ENCODE data around the gene CDC20B. TPM values are rescaled to one million over a fixed set of nuclear protein-coding genes. Genes with fewer than 3 reads are reported as not detected.

The CDC20B gene
- polyA plus RNA-seq, 2 of the 4 experiments (the other 2 are of a cell fraction), result 0.05 TPM; not detected in 1

GRCh38 chr5:55136521-55136920 is 36.5 kb downstream of the CDC20B start:
- 28% methylated on average over 3 of the region's 3 CpGs for WGBS (ENCODE audit: missing lambda C conversion rate)
- POLR2A ChIA-PET, result no interaction called here
- H3K4me2 ChIP-seq, result no peak overlapping the region
- H3K4me3 ChIP-seq, result no peak overlapping the region
- no peak overlapping the region for H3K27ac ChIP-seq
- no peak for TF ChIP-seq FOSL2 (IDR thresholded peaks at IDR 0.05)
- no peak for TF ChIP-seq FOSL2 (CRISPR knock-in tag; IDR thresholded peaks at IDR 0.05)
- TF ChIP-seq EHMT2 (IDR thresholded peaks at IDR 0.05; ENCODE audit: low read depth), result no peak
- no peak for TF ChIP-seq RCOR1 (IDR thresholded peaks at IDR 0.05; ENCODE audit: low read depth, low read length)
- no peak for TF ChIP-seq RAD21 (conservative IDR thresholded peaks at IDR 0.05 in 1 of 2, IDR thresholded peaks at IDR 0.05 in 1 of 2)
- no peak for TF ChIP-seq MYC (IDR thresholded peaks at IDR 0.05; ENCODE audit: borderline replicate concordance, low read length)
- no peak for TF ChIP-seq GATA3 (IDR thresholded peaks at IDR 0.05; ENCODE audit: borderline replicate concordance)
- no peak for TF ChIP-seq TP53 (CRISPR knock-in tag; IDR thresholded peaks at IDR 0.05)
- no peak for TF ChIP-seq CBX2 (IDR thresholded peaks at IDR 0.05; ENCODE audit: borderline replicate concordance, low read depth)
- TF ChIP-seq BCL3 (IDR thresholded peaks at IDR 0.05), result no peak
- TF ChIP-seq CHD4 (IDR thresholded peaks at IDR 0.05; ENCODE audit: borderline replicate concordance), result no peak
- TF ChIP-seq NFE2L2 (conservative IDR thresholded peaks at IDR 0.05; ENCODE audit: low read length), result no peak
- TF ChIP-seq PBX3 (IDR thresholded peaks at IDR 0.05), result no peak
- TF ChIP-seq CBX8 (IDR thresholded peaks at IDR 0.05), result no peak
- TF ChIP-seq BHLHE40 (IDR thresholded peaks at IDR 0.05; ENCODE audit: low read depth, low read length), result no peak
- TF ChIP-seq NPAS2 (CRISPR knock-in tag; IDR thresholded peaks at IDR 0.05; ENCODE audit: borderline replicate concordance), result no peak
- TF ChIP-seq RNF2 (IDR thresholded peaks at IDR 0.05; ENCODE audit: borderline replicate concordance, low read depth), result no peak
- no peak for TF ChIP-seq KDM1A (IDR thresholded peaks at IDR 0.05; ENCODE audit: low read depth)
- TF ChIP-seq ATOH8 (CRISPR knock-in tag; IDR thresholded peaks at IDR 0.05; ENCODE audit: low read depth), result no peak
- TF ChIP-seq HDAC2 (IDR thresholded peaks at IDR 0.05), result no peak
- FAIRE-seq (no peak), ATAC-seq (no peak), DNase-seq (ENCODE audit: low read depth in 1 of 2, low spot score in 1 of 2) (no peak)
- H3K9me3 ChIP-seq, result no peaks in the 10 kb centered on the region
- H3K4me1 ChIP-seq, result no peaks in the 10 kb centered on the region
- CTCF ChIA-PET, result interaction anchor here (2.7 kb wide), 1 partner anchor 10 kb away, joined by 10 read pairs; no protein-coding TSS in a partner anchor

- H3K4me1 ChIP-seq, result no peaks in the 10 kb centered on the region
- H3K4me2 ChIP-seq, result no peak overlapping the region
- 26% methylated on average over 5 of the region's 5 CpGs for WGBS (ENCODE audit: missing lambda C conversion rate)
- ChIA-PET POLR2A (no interaction called here), CTCF (interaction anchor here (1.0 to 2.6 kb wide), 3 partner anchors 10 to 26 kb away, joined by 4 to 16 read pairs (median 4); partner anchors contain the start of gene GPX8)
- no peak overlapping the region for H3K27ac ChIP-seq
- H3K9me3 ChIP-seq, result no peaks in the 10 kb centered on the region
- DNase-seq (ENCODE audit: low read depth in 1 of 2, low spot score in 1 of 2) (no peak), ATAC-seq (no peak), FAIRE-seq (no peak)
- H3K4me3 ChIP-seq, result no peak overlapping the region
- TF ChIP-seq KDM5A (IDR thresholded peaks at IDR 0.05), result no peak
- no peak for TF ChIP-seq GATA3 (IDR thresholded peaks at IDR 0.05; ENCODE audit: borderline replicate concordance)
- TF ChIP-seq RAD21 (conservative IDR thresholded peaks at IDR 0.05 in 1 of 2, IDR thresholded peaks at IDR 0.05 in 1 of 2), result no peak
- no peak for TF ChIP-seq NFE2L2 (conservative IDR thresholded peaks at IDR 0.05; ENCODE audit: low read length)
- TF ChIP-seq FOSB (CRISPR knock-in tag; IDR thresholded peaks at IDR 0.05), result no peak
- TF ChIP-seq REST (IDR thresholded peaks at IDR 0.05), result no peak
- no peak for TF ChIP-seq SMC3 (IDR thresholded peaks at IDR 0.05)
- TF ChIP-seq CHD4 (IDR thresholded peaks at IDR 0.05; ENCODE audit: borderline replicate concordance), result no peak
- TF ChIP-seq MAZ (IDR thresholded peaks at IDR 0.05; ENCODE audit: borderline replicate concordance, low read depth, low read length), result no peak
Observed at GRCh38 chr5:55134053-55134722, 38.8 kb downstream of the CDC20B start.

Measured in A549 (cell line).